ENCODE data around the gene INSYN2B.

Gene INSYN2B

GRCh38 chr5:169848792-169849191 is 131.5 kb downstream of the INSYN2B start:
- DNase-seq = no peak
- no peak for TF ChIP-seq CTCF (IDR thresholded peaks at IDR 0.05; ENCODE audit: low read depth, low read length)
- H3K9me3 ChIP-seq (ENCODE audit: severe bottlenecking) = peaks cover 7% of the 10 kb centered on the region
- H3K27me3 ChIP-seq (ENCODE audit: insufficient read depth, low read depth, severe bottlenecking) = peaks cover 48% of the 10 kb centered on the region
- H3K27ac ChIP-seq = no peak overlapping the region
- no peaks in the 10 kb centered on the region for H3K36me3 ChIP-seq
- no peak overlapping the region for H3K4me3 ChIP-seq (ENCODE audit: low read depth, low read length)

GRCh38 chr5:169848271-169848670 is 132.0 kb downstream of the INSYN2B start:
- Histone ChIP-seq H3K27ac (no peak overlapping the region), H3K9me3 (ENCODE audit: severe bottlenecking) (peaks cover 7% of the 10 kb centered on the region), H3K27me3 (ENCODE audit: insufficient read depth, low read depth, severe bottlenecking) (peaks cover 53% of the 10 kb centered on the region), H3K4me3 (ENCODE audit: low read depth, low read length) (no peak overlapping the region), H3K36me3 (no peaks in the 10 kb centered on the region)
- TF ChIP-seq CTCF (IDR thresholded peaks at IDR 0.05; ENCODE audit: low read depth, low read length) = no peak
- no peak for DNase-seq

- Histone ChIP-seq H3K36me3 (no peaks in the 10 kb centered on the region), H3K27ac (no peak overlapping the region)
- TF ChIP-seq CTCF (IDR thresholded peaks at IDR 0.05; ENCODE audit: low read depth, low read length) = no peak
Measured at GRCh38 chr5:169847519-169847918, 132.8 kb downstream of the INSYN2B start.

GRCh38 chr5:169842699-169843098 is 137.6 kb downstream of the INSYN2B start:
- DNase-seq = no peak

More at GRCh38 chr5:169847519-169847918, 132.8 kb downstream of the INSYN2B start:
- no peak for DNase-seq
- peaks cover 7% of the 10 kb centered on the region for H3K9me3 ChIP-seq (ENCODE audit: severe bottlenecking)
- peaks cover 61% of the 10 kb centered on the region for H3K27me3 ChIP-seq (ENCODE audit: insufficient read depth, low read depth, severe bottlenecking)
- no peak overlapping the region for H3K4me3 ChIP-seq (ENCODE audit: low read depth, low read length)

GRCh38 chr5:169840405-169840804 is 139.9 kb downstream of the INSYN2B start:
- no peaks in the 10 kb centered on the region for H3K36me3 ChIP-seq
- no peaks in the 10 kb centered on the region for H3K9me3 ChIP-seq (ENCODE audit: severe bottlenecking)
- no peak for DNase-seq
- no peak overlapping the region for H3K27ac ChIP-seq
- H3K4me3 ChIP-seq (ENCODE audit: low read depth, low read length) = no peak overlapping the region
- peaks cover 76% of the 10 kb centered on the region for H3K27me3 ChIP-seq (ENCODE audit: insufficient read depth, low read depth, severe bottlenecking)
- no peak for TF ChIP-seq CTCF (IDR thresholded peaks at IDR 0.05; ENCODE audit: low read depth, low read length)

More at GRCh38 chr5:169842699-169843098, 137.6 kb downstream of the INSYN2B start:
- Histone ChIP-seq H3K36me3 (no peaks in the 10 kb centered on the region), H3K9me3 (ENCODE audit: severe bottlenecking) (no peaks in the 10 kb centered on the region), H3K27ac (no peak overlapping the region), H3K4me3 (ENCODE audit: low read depth, low read length) (no peak overlapping the region), H3K27me3 (ENCODE audit: insufficient read depth, low read depth, severe bottlenecking) (peaks cover 75% of the 10 kb centered on the region)
- TF ChIP-seq CTCF (IDR thresholded peaks at IDR 0.05; ENCODE audit: low read depth, low read length) = no peak

GRCh38 chr5:169838688-169839087 is 141.6 kb downstream of the INSYN2B start:
- Histone ChIP-seq H3K27me3 (ENCODE audit: insufficient read depth, low read depth, severe bottlenecking) (peaks cover 66% of the 10 kb centered on the region), H3K36me3 (no peaks in the 10 kb centered on the region), H3K27ac (no peak overlapping the region), H3K9me3 (ENCODE audit: severe bottlenecking) (no peaks in the 10 kb centered on the region), H3K4me3 (ENCODE audit: low read depth, low read length) (no peak overlapping the region)
- DNase-seq = no peak
- no peak for TF ChIP-seq CTCF (IDR thresholded peaks at IDR 0.05; ENCODE audit: low read depth, low read length)
